MM.1S (cell line): ENCODE data around the gene SPTLC3.

Source experiments
- CTCF ChIP-seq: fragments of 300-600 bp; sonication (generic); IDR thresholded peaks from 2 replicates; pipeline ENCODE4 v1.5.1; 2016; ENCODE audit warnings: antibody characterized with exemption, low read length, mixed read lengths
- EZH2 ChIP-seq: fragments of 300-600 bp; sonication (generic); optimal IDR thresholded peaks from 2 replicates; pipeline ENCODE3; 2017; ENCODE audit warnings: low read depth, mild to moderate bottlenecking, antibody characterized with exemption, low read length, mixed read lengths
- EZH2phosphoT487 ChIP-seq: fragments of 300-600 bp; sonication (generic); IDR thresholded peaks from 2 replicates; pipeline ENCODE4 v1.6.1; 2018; ENCODE audit warnings: antibody characterized with exemption, low read length

DNA sequence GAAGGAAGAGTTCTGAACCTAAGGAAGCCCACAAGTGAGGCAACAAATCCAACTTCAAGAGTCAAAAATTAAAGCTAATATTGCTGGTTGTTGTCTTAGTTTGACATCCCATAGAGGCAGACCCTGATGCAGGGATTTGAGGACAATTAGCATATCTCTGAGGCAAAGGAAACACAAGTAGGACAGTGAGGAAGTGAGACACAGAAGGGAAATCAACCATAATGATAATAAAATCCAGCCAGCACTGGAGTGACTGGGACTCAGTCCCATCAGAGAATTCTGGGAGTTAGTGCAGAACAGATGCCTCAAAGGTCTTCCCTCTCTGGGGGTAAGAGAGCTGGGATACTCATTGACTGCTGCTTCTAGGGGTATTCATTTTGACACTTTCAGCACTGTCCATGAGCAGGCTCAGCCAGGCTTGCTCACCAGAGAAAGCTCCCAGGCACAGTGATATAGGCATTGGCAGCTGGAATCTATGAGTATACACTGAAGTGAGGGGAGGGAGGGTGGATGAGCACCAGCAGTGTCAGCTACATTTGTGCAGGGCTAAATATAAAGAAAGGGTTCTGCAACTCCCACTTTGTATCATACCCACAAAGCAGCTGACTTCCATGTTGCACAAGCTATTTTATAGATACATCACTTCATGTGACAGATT, 43.4 kb upstream of the SPTLC3 start:
- TF ChIP-seq CTCF (no peak), EZH2 (no peak), EZH2phosphoT487 (no peak)
